ENCODE results near the gene PIGP. TPM values are rescaled to one million over a fixed set of nuclear protein-coding genes. Genes with fewer than 3 reads are reported as not detected.

PIGP gene
- total RNA-seq, 1 experiment from 2014 or later, result 13.2 TPM

DNA sequence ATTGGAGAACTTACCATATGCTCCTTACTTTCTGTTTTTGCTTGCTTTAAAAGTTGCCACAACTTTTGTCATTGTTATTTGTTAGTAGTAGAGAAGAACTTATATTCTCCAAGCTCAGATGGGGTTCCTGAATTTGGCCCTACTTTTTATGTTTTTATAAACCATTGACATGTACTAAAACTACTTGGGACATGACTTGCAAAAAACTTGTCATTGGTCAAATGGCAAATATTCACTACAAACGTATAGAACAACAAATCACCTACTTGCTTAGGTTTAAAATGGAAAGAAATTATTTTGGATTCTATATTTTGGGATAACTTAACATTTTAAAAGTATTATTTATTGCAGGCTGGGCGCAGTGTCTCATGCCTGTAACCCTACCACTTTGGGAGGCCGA, 32.7 kb downstream of the PIGP start:
- Histone ChIP-seq H4K8ac (replicated peaks; ENCODE audit: insufficient read length, low read depth, low read length) (no peak overlapping the region), H2BK20ac (ENCODE audit: low read depth, low read length, poor library complexity, severe bottlenecking) (no peak overlapping the region), H3K23ac (ENCODE audit: insufficient read length, low read depth, low read length) (no peak overlapping the region), H3T11ph (ENCODE audit: low read length) (no peak overlapping the region), H3K9ac (ENCODE audit: extremely low read depth, insufficient read length, low read length) (no peak overlapping the region), H2AK5ac (ENCODE audit: insufficient read length, low read length) (no peak overlapping the region), H3K18ac (ENCODE audit: insufficient read length, low read depth, low read length) (no peak overlapping the region), H2BK15ac (ENCODE audit: low read depth, low read length) (no peak overlapping the region), H2BK120ac (ENCODE audit: low read depth, low read length, poor library complexity, severe bottlenecking) (no peak overlapping the region), H3K4me1 (ENCODE audit: insufficient read depth, low read length) (peaks cover 3% of the 10 kb centered on the region), H2AFZ (ENCODE audit: low read length) (no peak overlapping the region), H4K91ac (ENCODE audit: insufficient read length, low read depth, low read length) (no peak overlapping the region), H2BK5ac (ENCODE audit: insufficient read length, low read length) (no peak overlapping the region), H3K14ac (ENCODE audit: insufficient read depth, low read length) (no peak overlapping the region), H2BK12ac (ENCODE audit: insufficient read length, low read depth, low read length) (no peak overlapping the region), H3K27me3 (ENCODE audit: insufficient read depth, low read length) (peaks cover 11% of the 10 kb centered on the region; the same call in 1 of the 2 replicates), H3K56ac (ENCODE audit: insufficient read length, low read depth, low read length) (no peak overlapping the region), H4K5ac (ENCODE audit: insufficient read length, low read depth, low read length) (no peak overlapping the region), H3K79me1 (ENCODE audit: insufficient read depth, low read depth, low read length, poor library complexity, severe bottlenecking) (no peaks in the 10 kb centered on the region), H3K27ac (ENCODE audit: insufficient read length, low read depth, low read length) (no peak overlapping the region), H3K9me3 (ENCODE audit: control insufficient read depth, low read depth, low read length) (no peaks in the 10 kb centered on the region), H4K20me1 (ENCODE audit: control insufficient read depth, insufficient read depth, insufficient read length) (no peaks in the 10 kb centered on the region), H3K79me2 (ENCODE audit: insufficient read depth, low read length) (no peaks in the 10 kb centered on the region), H3K4me2 (ENCODE audit: insufficient read depth, insufficient read length, low read length) (no peak overlapping the region), H3K4ac (ENCODE audit: low read depth, low read length) (no peak overlapping the region), H3K23me2 (ENCODE audit: insufficient read length, low read depth, low read length, poor library complexity, severe bottlenecking) (no peaks in the 10 kb centered on the region)
- peaks cover 12 to 29% of the 10 kb centered on the region in 2 experiments for H3K4me1 Mint-ChIP-seq
- H3K27ac Mint-ChIP-seq, result no peak overlapping the region
- H3K36me3 Mint-ChIP-seq (ENCODE audit: insufficient read depth in 1 of 3, low read depth in 3 of 3), result no peaks in the 10 kb centered on the region
- no peak overlapping the region for H3K4me3 Mint-ChIP-seq
- peaks cover 96% of the 10 kb centered on the region for H3K27me3 Mint-ChIP-seq (ENCODE audit: low read depth)
- no peak for TF ChIP-seq CTCF (conservative IDR thresholded peaks at IDR 0.05)
- no CpG with 5 or more reads among the region's 3 CpGs for WGBS (ENCODE audit: extremely low coverage, insufficient read length, low lambda C conversion rate)
- DNase-seq, result no peak
- H3K9me3 Mint-ChIP-seq, result no peaks in the 10 kb centered on the region; a peak in 1 of 5 replicates

Measured in H9 (cell line).